K562 (cell line): ENCODE results near the gene NLRX1. TPM values are rescaled to one million over a fixed set of nuclear protein-coding genes. Genes with fewer than 3 reads are reported as not detected.

ENCODE experiments used
- ATF2 ChIP-seq: sonication (generic); formaldehyde crosslinking; IDR thresholded peaks from 2 replicates; pipeline ENCODE4 v1.8.1; 2022; ENCODE audit warnings: missing genetic modification reagents
- BRF1 ChIP-seq: IDR thresholded peaks from 3 replicates; pipeline ENCODE4 v1.6.1; 2011; ENCODE audit warnings: borderline replicate concordance, mild to moderate bottlenecking; ENCODE audit not compliant: insufficient read length; ENCODE audit errors: extremely low read depth
- CTCF ChIP-seq, 3 experiments: IDR thresholded peaks in 2 of 3; conservative IDR thresholded peaks in 1 of 3; 2 replicates each; pipeline ENCODE4 v1.5.1; 2011 to 2012; ENCODE audit warnings: low read length in 3 of 3, mild to moderate bottlenecking in 3 of 3, control low read depth in 2 of 3, improper control_type of control experiment in 1 of 3, inconsistent platforms in 1 of 3, low read depth in 1 of 3, mixed read lengths in 1 of 3, moderate library complexity in 1 of 3; ENCODE audit not compliant: insufficient read depth in 2 of 3
- E2F3 ChIP-seq: fragments of 250-450 bp; sonication (Bioruptor Pico); IDR thresholded peaks from 2 replicates; pipeline ENCODE4 v1.4.0; 2020; ENCODE audit warnings: mild to moderate bottlenecking
- FOXM1 ChIP-seq, 2 experiments: fragments of 450-650 bp in 1 of 2; sonication (generic) in 1 of 2; formaldehyde crosslinking in 1 of 2; IDR thresholded peaks; 2 replicates each; pipeline versions ENCODE4 v1.6.1 to v1.9.0; 2017 to 2022; ENCODE audit warnings: low read depth in 2 of 2, mild to moderate bottlenecking in 2 of 2, missing genetic modification reagents in 1 of 2, moderate library complexity in 1 of 2
- GTF2F1 ChIP-seq: IDR thresholded peaks from 2 replicates; pipeline ENCODE4 v1.6.1; 2011; ENCODE audit warnings: low read depth, low read length, improper control_type of control experiment
- HNRNPL ChIP-seq: fragments of 200-400 bp; formaldehyde crosslinking; IDR thresholded peaks from 2 replicates; pipeline ENCODE4 v1.6.1; 2017; ENCODE audit warnings: low read depth, mild to moderate bottlenecking, low read length
- MAFK ChIP-seq: IDR thresholded peaks from 2 replicates; pipeline ENCODE4 v1.6.1; 2011; ENCODE audit warnings: low read length, improper control_type of control experiment
- MLX ChIP-seq, 2 experiments: fragments of 450-650 bp in 1 of 2; sonication (generic) in 1 of 2; formaldehyde crosslinking; conservative IDR thresholded peaks; 2 replicates each; pipeline versions ENCODE4 v1.4.0 to v1.8.1; 2020 to 2022; ENCODE audit warnings: mild to moderate bottlenecking in 1 of 2, missing genetic modification reagents in 1 of 2
- PHF21A ChIP-seq: fragments of 450-650 bp; IDR thresholded peaks from 2 replicates; pipeline ENCODE4 v1.6.1; 2017; ENCODE audit warnings: low read depth, borderline replicate concordance
- STAG1 ChIP-seq: sonication (generic); formaldehyde crosslinking; IDR thresholded peaks from 2 replicates; pipeline ENCODE4 v1.5.0; 2020; ENCODE audit warnings: missing genetic modification reagents, borderline replicate concordance
- THAP12 ChIP-seq: fragments of 250-450 bp; sonication (Bioruptor Pico); IDR thresholded peaks from 2 replicates; pipeline ENCODE4 v1.9.0; 2021; ENCODE audit warnings: mild to moderate bottlenecking, inconsistent platforms
- YY1 ChIP-seq, 3 experiments: IDR thresholded peaks; 2 replicates each; pipeline ENCODE4 v1.6.1; 2011; ENCODE audit warnings: low read length in 2 of 3, mild to moderate bottlenecking in 2 of 3, moderate library complexity in 2 of 3, borderline replicate concordance in 1 of 3, control low read depth in 1 of 3, low read depth in 1 of 3; ENCODE audit not compliant: insufficient read depth in 3 of 3, insufficient replicate concordance in 2 of 3, control insufficient read depth in 1 of 3, insufficient read length in 1 of 3; ENCODE audit errors: extremely low read depth in 1 of 3
- ZNF124 ChIP-seq: sonication (generic); formaldehyde crosslinking; IDR thresholded peaks from 2 replicates; pipeline ENCODE4 v1.8.1; 2022; ENCODE audit warnings: missing genetic modification reagents
- ZNF277 ChIP-seq: fragments of 250-450 bp; sonication (Bioruptor Pico); IDR thresholded peaks from 2 replicates; pipeline ENCODE4 v1.8.0; 2022; ENCODE audit warnings: inconsistent platforms, mild to moderate bottlenecking, moderate library complexity, borderline replicate concordance
- ZNF311 ChIP-seq: fragments of 250-450 bp; sonication (Bioruptor Pico); IDR thresholded peaks from 2 replicates; pipeline ENCODE4 v1.4.0; 2020; ENCODE audit warnings: mild to moderate bottlenecking, moderate library complexity
- ZNF76 ChIP-seq: fragments of 250-450 bp; sonication (Bioruptor Pico); IDR thresholded peaks from 2 replicates; pipeline ENCODE4 v1.4.0; 2020; ENCODE audit warnings: mild to moderate bottlenecking, moderate library complexity, borderline replicate concordance
- polyA plus RNA-seq, 8 experiments: library from polyadenylated mRNA; depleted of rRNA in 4 of 8; stranded (reverse) in 5 of 8; unstranded in 3 of 8; fragments of >200 nt; fragmentation: Nextera tagmentation in 2 of 8; fragmentation: Illumina TruSeq in 1 of 8; extraction: Ambion mirVana in 2 of 8; extraction: Trizol in 1 of 8; gene quantifications; 2 replicates each; pipeline versions ENCODE4 v1.2.1 to v1.2.3, GENCODE V29; 2011 to 2014; ENCODE audit warnings: inconsistent platforms in 1 of 8, missing spikeins in 1 of 8
- total RNA-seq, 7 experiments: library from RNA; depleted of rRNA in 6 of 7; stranded (reverse); fragments of >200 nt in 6 of 7; fragmentation: Illumina TruSeq in 2 of 7; extraction: Trizol in 2 of 7; gene quantifications; 2 replicates each; pipeline versions ENCODE4 v1.2.1 to v1.2.3, GENCODE V29; 2011 to 2021; ENCODE audit warnings: low replicate concordance in 1 of 7

NLRX1 gene
- total and polyA plus RNA-seq, 9 of the 15 experiments (the other 6 are each of a cell fraction or from before 2014, with no cell fraction given): 0.04 to 2.3 (median 0.69) TPM

- TF ChIP-seq ZNF277 (CRISPR knock-in tag): no peak
- TF ChIP-seq ATF2 (CRISPR knock-in tag): no peak
- no peak for TF ChIP-seq MAFK
- TF ChIP-seq CTCF (IDR thresholded peaks at IDR 0.05 in 2 of 3, conservative IDR thresholded peaks at IDR 0.05 in 1 of 3; ENCODE audit: insufficient read depth in 2 of 3, low read depth in 1 of 3, low read length in 3 of 3): no peak
- no peak for TF ChIP-seq YY1 (IDR thresholded peaks at IDR 0.05; ENCODE audit: borderline replicate concordance in 1 of 3, control insufficient read depth in 1 of 3, extremely low read depth in 1 of 3, insufficient read depth in 3 of 3, insufficient read length in 1 of 3, insufficient replicate concordance in 2 of 3, low read depth in 1 of 3, low read length in 2 of 3)
- TF ChIP-seq ZNF124 (CRISPR knock-in tag): no peak
- TF ChIP-seq ZNF76 (CRISPR knock-in tag): no peak
- TF ChIP-seq GTF2F1: no peak
- no peak for TF ChIP-seq FOXM1 (IDR thresholded peaks at IDR 0.05; ENCODE audit: low read depth)
- TF ChIP-seq FOXM1 (CRISPR knock-in tag; IDR thresholded peaks at IDR 0.05; ENCODE audit: low read depth): no peak; the same call in 1 of the 2 replicates
- no peak for TF ChIP-seq BRF1
- TF ChIP-seq ZNF311 (CRISPR knock-in tag): no peak
- TF ChIP-seq THAP12 (CRISPR knock-in tag): peak; percentile 66; the same call in 1 of the 2 replicates
- no peak for TF ChIP-seq MLX (CRISPR knock-in tag; conservative IDR thresholded peaks at IDR 0.05)
- no peak for TF ChIP-seq HNRNPL
- TF ChIP-seq STAG1 (CRISPR knock-in tag): no peak
- TF ChIP-seq E2F3 (CRISPR knock-in tag): no peak
- no peak for TF ChIP-seq PHF21A
Observed at GRCh38 chr11:119121008-119121810, 47.3 kb upstream of the NLRX1 start, which contains the start of gene HINFP (continued).
